ENCODE measurements around the gene ABCA4.

The ABCA4 gene

GRCh38 chr1:94050675-94051074 lies 70.3 kb downstream of the ABCA4 start:
- Mint-ChIP-seq H3K27me3 (peaks cover 16% of the 10 kb centered on the region), H3K36me3 (no peaks in the 10 kb centered on the region), H3K4me1 (no peaks in the 10 kb centered on the region), H3K27ac (no peak overlapping the region), H3K4me3 (no peak overlapping the region), H3K9me3 (no peaks in the 10 kb centered on the region)
- DNase-seq (ENCODE audit: low spot score in 2 of 2) (no peak), ATAC-seq (ENCODE audit: low read depth) (no peak)

- Mint-ChIP-seq H3K4me3 (no peak overlapping the region), H3K9me3 (no peaks in the 10 kb centered on the region), H3K27me3 (peaks cover 16% of the 10 kb centered on the region), H3K36me3 (no peaks in the 10 kb centered on the region), H3K27ac (no peak overlapping the region), H3K4me1 (no peaks in the 10 kb centered on the region)
- no peak for DNase-seq (ENCODE audit: low spot score in 2 of 2)
- ATAC-seq (ENCODE audit: low read depth), result no peak
These were observed 70.7 kb downstream of the ABCA4 start for GRCh38 chr1:94050254-94050653.

DNA sequence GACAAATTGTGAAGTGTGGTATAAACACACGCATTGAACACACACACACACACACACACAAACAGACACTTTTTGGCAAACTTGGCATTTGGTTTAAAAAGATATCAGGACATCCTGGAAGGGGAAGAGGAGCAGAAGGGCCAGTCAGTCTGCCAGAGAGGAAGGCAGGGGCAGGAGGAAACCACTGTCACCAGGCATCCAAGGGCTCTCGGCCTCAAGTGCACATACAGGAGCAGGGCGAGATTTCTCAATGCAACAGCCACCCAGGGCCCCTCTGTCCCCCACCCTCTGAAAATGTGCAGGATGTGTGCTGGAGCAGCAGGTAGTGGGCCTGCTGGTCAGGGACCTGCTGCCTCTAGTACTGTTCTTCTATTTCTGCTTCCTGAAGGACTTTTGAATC lies 71.2 kb downstream of the ABCA4 start:
- H3K9me3 Mint-ChIP-seq, result no peaks in the 10 kb centered on the region
- H3K36me3 Mint-ChIP-seq, result no peaks in the 10 kb centered on the region
- ATAC-seq (ENCODE audit: low read depth) (no peak), DNase-seq (ENCODE audit: low spot score in 2 of 2) (no peak)
- no peak overlapping the region for H3K27ac Mint-ChIP-seq
- H3K27me3 Mint-ChIP-seq, result peaks cover 17% of the 10 kb centered on the region
- no peak overlapping the region for H3K4me3 Mint-ChIP-seq
- H3K4me1 Mint-ChIP-seq, result no peaks in the 10 kb centered on the region

DNA sequence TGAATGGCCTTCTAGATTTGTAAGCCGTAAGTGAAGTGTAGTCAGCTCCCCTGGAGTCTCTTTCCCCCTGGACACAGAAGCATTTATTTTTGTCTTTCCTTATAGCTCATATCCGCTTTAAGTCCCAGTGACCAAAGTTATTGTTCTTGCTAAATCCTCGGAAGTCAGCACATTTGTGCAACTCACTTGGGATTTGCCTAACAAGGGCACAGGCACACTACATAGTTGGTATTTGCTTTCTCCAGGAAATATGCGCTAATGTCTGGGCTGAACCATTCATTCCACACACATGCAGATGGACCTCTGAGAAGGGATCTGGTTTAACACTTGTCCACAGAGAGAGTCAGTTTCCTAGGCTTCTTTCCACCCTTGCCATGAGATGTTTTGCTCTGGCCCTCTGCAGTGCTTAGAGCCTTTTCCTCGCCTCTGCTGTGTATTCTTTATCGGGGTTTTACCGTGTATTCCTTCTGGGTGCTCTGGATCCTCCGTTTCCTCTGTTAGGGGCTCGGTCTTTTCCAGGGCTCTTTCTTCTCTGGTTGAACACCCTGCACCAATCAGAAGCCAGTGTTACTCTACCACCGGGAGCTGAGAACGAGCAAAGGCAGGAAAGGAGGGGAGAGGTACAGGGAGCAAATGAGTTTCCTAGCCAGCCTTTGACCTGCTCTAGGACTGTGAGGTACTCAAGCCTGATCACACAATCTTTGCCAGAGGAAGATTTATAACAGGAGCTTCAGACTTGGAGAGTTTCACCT lies 72.4 kb downstream of the ABCA4 start:
- ATAC-seq (ENCODE audit: low read depth), result no peak
- Mint-ChIP-seq H3K27me3 (peaks cover 16% of the 10 kb centered on the region), H3K9me3 (no peaks in the 10 kb centered on the region), H3K4me1 (no peaks in the 10 kb centered on the region), H3K36me3 (no peaks in the 10 kb centered on the region), H3K27ac (no peak overlapping the region), H3K4me3 (no peak overlapping the region)
- no peak for DNase-seq (ENCODE audit: low spot score in 2 of 2)

DNA sequence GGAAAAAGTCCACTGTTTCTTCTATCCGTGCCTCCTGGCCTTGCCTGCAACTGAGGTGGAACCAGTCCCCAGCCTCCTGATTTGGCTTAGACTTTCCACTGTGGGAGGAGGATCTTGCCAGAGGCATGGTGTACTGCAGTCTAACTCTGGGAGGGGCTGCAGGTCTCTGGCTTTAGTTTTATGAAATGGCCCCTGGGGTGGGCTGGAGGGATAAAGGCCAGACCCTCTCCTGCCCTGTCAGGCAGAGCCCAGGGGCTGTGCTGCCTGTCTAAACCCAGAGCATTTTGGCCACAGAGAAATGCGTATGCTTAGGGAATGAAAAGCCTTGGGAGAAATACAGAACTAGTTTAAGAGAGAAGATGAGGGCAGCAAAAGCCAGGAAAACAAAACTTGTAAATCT lies 73.0 kb downstream of the ABCA4 start:
- ATAC-seq (ENCODE audit: low read depth), result no peak
- no peaks in the 10 kb centered on the region for H3K36me3 Mint-ChIP-seq
- H3K4me1 Mint-ChIP-seq, result no peaks in the 10 kb centered on the region
- no peaks in the 10 kb centered on the region for H3K9me3 Mint-ChIP-seq
- H3K4me3 Mint-ChIP-seq, result no peak overlapping the region
- no peak for DNase-seq (ENCODE audit: low spot score in 2 of 2)
- H3K27me3 Mint-ChIP-seq, result peaks cover 18% of the 10 kb centered on the region
- H3K27ac Mint-ChIP-seq, result no peak overlapping the region

DNA sequence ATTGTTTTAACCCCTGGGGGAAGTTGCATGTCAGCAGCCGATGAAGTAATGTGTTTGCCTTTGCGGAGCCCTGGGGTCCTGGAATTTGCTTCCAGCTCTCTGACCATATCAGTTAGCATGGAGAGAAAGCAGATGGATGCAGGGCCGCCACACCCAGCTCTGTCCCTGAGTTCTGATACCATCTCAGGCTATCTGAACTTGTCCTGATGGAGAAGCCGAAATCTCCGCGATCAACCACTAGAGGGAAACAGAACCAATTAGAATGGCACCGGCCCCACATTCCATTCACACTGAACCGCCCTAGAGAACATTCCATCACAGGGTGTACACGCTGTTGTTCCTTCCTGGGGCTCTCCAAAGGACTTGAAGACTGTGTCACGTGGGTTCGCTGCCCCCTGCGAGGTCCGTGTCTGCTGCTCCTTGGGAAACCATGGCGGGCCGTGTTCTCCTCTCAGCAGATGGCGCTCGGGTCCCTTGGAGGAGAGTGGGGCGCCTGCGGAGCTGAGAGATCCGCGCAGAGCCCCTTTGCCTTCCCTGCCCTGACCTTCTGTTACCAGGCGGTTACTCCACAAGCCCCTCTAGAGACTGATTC lies 75.4 kb downstream of the ABCA4 start:
- peak overlapping the region; percentile 25 for H3K4me3 Mint-ChIP-seq
- no peaks in the 10 kb centered on the region for H3K9me3 Mint-ChIP-seq

DNA sequence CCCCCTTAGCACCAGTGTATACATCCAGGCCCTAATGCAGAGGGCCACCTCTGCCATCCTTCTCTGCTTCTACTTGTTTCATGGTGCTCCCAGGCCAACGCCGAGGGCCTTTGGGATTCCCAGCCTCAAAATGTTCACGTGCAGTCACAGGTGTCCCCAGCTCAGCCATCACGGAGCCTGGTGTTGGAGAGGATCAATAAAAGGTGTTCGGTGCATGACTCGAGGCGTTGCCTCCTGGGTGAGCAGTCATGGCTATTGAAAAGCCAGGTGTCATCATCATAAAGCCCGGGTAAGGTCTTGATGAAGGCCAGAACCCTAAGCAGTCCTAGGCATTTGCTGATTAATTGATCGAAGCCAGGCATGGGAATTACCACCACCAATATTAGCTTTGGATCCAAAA lies 76.1 kb downstream of the ABCA4 start:
- H3K4me3 Mint-ChIP-seq, result no peak overlapping the region
- DNase-seq (ENCODE audit: low spot score in 2 of 2) (no peak), ATAC-seq (ENCODE audit: low read depth) (no peak)
- no peaks in the 10 kb centered on the region for H3K9me3 Mint-ChIP-seq
- H3K36me3 Mint-ChIP-seq, result no peaks in the 10 kb centered on the region
- no peak overlapping the region for H3K27ac Mint-ChIP-seq
- H3K4me1 Mint-ChIP-seq, result no peaks in the 10 kb centered on the region
- peaks cover 23% of the 10 kb centered on the region for H3K27me3 Mint-ChIP-seq

More for the DNA sequence above, 75.4 kb downstream of the ABCA4 start:
- Mint-ChIP-seq H3K27me3 (peaks cover 23% of the 10 kb centered on the region), H3K36me3 (no peaks in the 10 kb centered on the region), H3K4me1 (no peaks in the 10 kb centered on the region), H3K27ac (no peak overlapping the region)
- DNase-seq (ENCODE audit: low spot score in 2 of 2), result peak in 1 of 2 donors; percentile 16
- peak; percentile 31 for ATAC-seq (ENCODE audit: low read depth)

GRCh38 chr1:94044290-94044790 lies 76.6 kb downstream of the ABCA4 start:
- no peak overlapping the region for H3K4me3 Mint-ChIP-seq
- DNase-seq (ENCODE audit: low spot score in 2 of 2) (no peak), ATAC-seq (ENCODE audit: low read depth) (no peak)
- no peaks in the 10 kb centered on the region for H3K4me1 Mint-ChIP-seq
- H3K27ac Mint-ChIP-seq, result no peak overlapping the region
- H3K36me3 Mint-ChIP-seq, result no peaks in the 10 kb centered on the region
- peaks cover 24% of the 10 kb centered on the region for H3K27me3 Mint-ChIP-seq
- no peaks in the 10 kb centered on the region for H3K9me3 Mint-ChIP-seq

DNA sequence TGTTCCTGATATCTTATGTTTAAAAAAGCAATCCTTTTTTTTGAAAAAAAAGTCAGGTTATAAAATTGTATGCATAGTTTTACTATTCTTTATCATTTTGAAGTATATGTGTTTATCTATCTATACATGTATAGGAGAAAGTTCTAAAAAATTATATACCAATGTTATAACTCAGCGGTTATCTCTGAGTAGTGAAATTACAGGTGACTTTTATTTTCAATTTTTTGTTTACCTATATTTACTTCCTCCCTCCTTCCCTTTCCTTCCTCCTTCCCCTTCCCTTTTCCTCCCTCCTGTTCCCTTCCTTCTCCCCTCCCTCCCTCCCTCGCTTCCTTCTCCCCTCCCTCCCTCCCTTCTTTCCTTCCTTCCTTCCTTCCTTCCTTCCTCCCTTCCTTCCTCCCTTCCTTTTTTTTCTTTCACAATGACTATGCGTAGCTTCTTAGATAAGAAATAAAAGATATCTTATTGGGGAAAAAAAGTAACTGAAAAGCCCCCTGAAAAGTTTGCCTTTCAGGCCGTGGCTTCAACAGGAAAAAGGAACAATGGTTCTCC lies 77.1 kb downstream of the ABCA4 start:
- Mint-ChIP-seq H3K27ac (no peak overlapping the region), H3K4me1 (no peaks in the 10 kb centered on the region), H3K4me3 (no peak overlapping the region), H3K9me3 (no peaks in the 10 kb centered on the region), H3K27me3 (peaks cover 24% of the 10 kb centered on the region), H3K36me3 (no peaks in the 10 kb centered on the region)
- ATAC-seq (ENCODE audit: low read depth), result no peak
- DNase-seq (ENCODE audit: low spot score in 2 of 2), result no peak

DNA sequence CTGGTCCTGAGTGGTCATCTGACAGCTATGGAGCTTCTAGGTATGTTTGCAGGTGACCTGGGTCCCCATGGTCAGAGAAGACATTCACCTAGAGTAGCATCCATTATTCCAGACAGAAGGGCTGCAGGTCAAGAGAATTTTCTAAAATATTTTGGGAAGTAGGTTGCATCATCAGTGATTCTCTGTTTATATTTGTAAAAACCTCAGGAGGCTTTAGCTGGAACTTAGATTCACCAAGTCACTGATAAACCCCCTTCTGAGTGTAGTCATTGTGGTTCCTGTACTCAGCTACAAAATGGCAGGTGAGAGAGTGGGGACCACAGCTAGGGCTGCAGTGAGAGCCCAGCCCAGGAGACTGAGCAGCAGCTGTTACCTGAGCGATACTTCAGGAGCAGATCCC lies 78.6 kb downstream of the ABCA4 start:
- no peak for DNase-seq (ENCODE audit: low spot score in 2 of 2)
- no peaks in the 10 kb centered on the region for H3K9me3 Mint-ChIP-seq
- no peak overlapping the region for H3K27ac Mint-ChIP-seq
- H3K4me3 Mint-ChIP-seq, result no peak overlapping the region
- H3K4me1 Mint-ChIP-seq, result peaks cover 1% of the 10 kb centered on the region
- peaks cover 18% of the 10 kb centered on the region for H3K27me3 Mint-ChIP-seq
- ATAC-seq (ENCODE audit: low read depth), result no peak
- no peaks in the 10 kb centered on the region for H3K36me3 Mint-ChIP-seq

DNA sequence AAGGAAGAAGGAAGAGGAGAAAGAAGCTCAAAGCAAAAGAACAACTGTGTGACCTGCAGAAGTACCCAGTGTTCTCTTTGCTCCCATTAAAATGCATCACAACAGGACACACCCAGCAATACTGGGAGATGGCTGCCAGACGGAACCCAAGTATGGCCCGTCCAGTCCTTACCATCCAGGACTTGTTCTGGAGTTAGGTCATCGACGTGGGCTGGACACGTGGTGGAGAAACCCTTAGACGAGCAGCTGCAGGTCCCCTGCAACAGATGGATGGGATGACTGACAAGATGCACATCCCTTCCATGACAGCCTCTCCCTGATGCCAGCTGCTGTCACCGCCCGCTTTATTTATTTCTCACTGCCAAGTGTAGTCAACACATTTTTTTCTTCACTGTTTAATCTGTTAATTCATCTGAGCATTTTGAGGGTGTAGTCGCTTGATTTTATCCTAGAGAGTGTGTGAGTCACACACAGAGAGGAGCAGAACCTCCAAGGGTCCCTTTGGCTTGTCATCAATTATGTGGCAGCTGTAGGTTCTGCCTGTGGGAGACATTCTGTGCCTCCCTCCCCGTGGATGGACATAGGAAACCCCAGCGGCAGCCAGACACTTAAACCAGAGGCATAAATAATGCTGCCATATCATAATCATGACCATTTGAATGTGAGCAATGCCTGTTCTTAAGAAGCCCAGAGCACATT lies 80.9 kb downstream of the ABCA4 start:
- DNase-seq (ENCODE audit: low spot score in 2 of 2) (no peak), ATAC-seq (ENCODE audit: low read depth) (no peak)
- no peaks in the 10 kb centered on the region for H3K9me3 Mint-ChIP-seq
- no peak overlapping the region for H3K27ac Mint-ChIP-seq
- H3K4me1 Mint-ChIP-seq, result peaks cover 3% of the 10 kb centered on the region
- no peaks in the 10 kb centered on the region for H3K36me3 Mint-ChIP-seq
- H3K27me3 Mint-ChIP-seq, result peaks cover 24% of the 10 kb centered on the region
- no peak overlapping the region for H3K4me3 Mint-ChIP-seq

DNA sequence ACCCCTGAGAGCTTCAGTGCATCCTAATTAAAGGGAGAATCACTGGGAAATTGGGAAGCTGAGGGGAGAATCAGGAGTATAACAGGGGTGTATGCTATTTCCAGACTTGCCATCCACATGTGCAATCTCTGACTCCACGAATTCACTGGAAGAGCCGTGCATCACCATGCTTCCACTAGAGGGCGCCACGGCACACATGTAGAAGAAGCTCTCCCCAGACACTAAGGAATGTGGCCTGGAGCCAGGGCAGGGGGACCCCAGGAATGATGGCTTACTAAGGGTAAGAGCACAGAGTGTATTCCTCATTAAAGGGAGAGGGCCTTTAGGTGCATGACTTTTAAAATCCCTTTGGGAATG lies 81.5 kb downstream of the ABCA4 start:
- Mint-ChIP-seq H3K27me3 (peaks cover 22% of the 10 kb centered on the region), H3K4me1 (peaks cover 3% of the 10 kb centered on the region), H3K27ac (no peak overlapping the region), H3K4me3 (no peak overlapping the region), H3K9me3 (no peaks in the 10 kb centered on the region), H3K36me3 (no peaks in the 10 kb centered on the region)
- DNase-seq (ENCODE audit: low spot score in 2 of 2) (peak; percentile 14 to 31), ATAC-seq (ENCODE audit: low read depth) (no peak)

DNA sequence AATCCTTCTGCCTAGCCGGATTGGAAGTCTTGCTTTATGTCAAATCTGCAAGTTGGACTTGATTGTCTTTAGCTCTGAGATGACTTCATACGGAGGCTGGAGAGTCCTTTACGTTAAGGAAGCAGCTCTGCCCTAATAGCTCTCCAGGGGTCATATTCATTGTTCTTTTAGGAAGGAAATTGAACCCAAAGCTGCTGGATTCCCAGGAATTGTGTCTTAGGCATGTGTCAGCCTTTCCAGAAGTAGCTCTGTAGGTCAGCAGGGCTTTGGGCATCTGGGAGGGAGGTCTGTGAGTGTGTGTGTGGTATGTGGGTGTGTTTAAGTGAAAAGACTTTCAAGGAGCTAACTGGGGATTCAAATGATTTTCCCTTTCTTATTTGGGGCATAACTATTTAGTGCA lies 82.4 kb downstream of the ABCA4 start:
- no peak overlapping the region for H3K4me3 Mint-ChIP-seq

More for the DNA sequence above, 82.4 kb downstream of the ABCA4 start:
- ATAC-seq (ENCODE audit: low read depth) (no peak), DNase-seq (ENCODE audit: low spot score in 2 of 2) (no peak)
- H3K27ac Mint-ChIP-seq, result no peak overlapping the region
- no peaks in the 10 kb centered on the region for H3K9me3 Mint-ChIP-seq
- no peaks in the 10 kb centered on the region for H3K36me3 Mint-ChIP-seq
- peaks cover 19% of the 10 kb centered on the region for H3K27me3 Mint-ChIP-seq
- peaks cover 3% of the 10 kb centered on the region for H3K4me1 Mint-ChIP-seq

Measured in memory B cell (primary cell).